K562 (cell line): ENCODE results near the gene CABP4. TPM values are rescaled to one million over a fixed set of nuclear protein-coding genes. Genes with fewer than 3 reads are reported as not detected.

Source experiments
- KHSRP ChIP-seq: fragments of 450-650 bp; IDR thresholded peaks from 2 replicates; pipeline ENCODE4 v1.6.1; 2017
- KLF6 ChIP-seq: fragments of 250-450 bp; sonication (Bioruptor Pico); IDR thresholded peaks from 2 replicates; pipeline ENCODE4 v1.4.0; 2020; ENCODE audit warnings: mild to moderate bottlenecking, moderate library complexity, borderline replicate concordance
- LARP7 ChIP-seq: fragments of 450-650 bp; IDR thresholded peaks from 2 replicates; pipeline ENCODE4 v1.6.1; 2016
- MCM3 ChIP-seq: fragments of 450-650 bp; IDR thresholded peaks from 2 replicates; pipeline ENCODE4 v1.6.1; 2016
- NONO ChIP-seq, 2 experiments: fragments of 200-400 bp in 1 of 2; fragments of 450-650 bp in 1 of 2; formaldehyde crosslinking in 1 of 2; IDR thresholded peaks; 2 replicates each; pipeline ENCODE4 v1.6.1; 2017; ENCODE audit warnings: low read depth in 2 of 2, mild to moderate bottlenecking in 2 of 2, moderate library complexity in 2 of 2, low read length in 1 of 2
- NR2C1 ChIP-seq, 2 experiments: fragments of 450-650 bp; IDR thresholded peaks; 2 replicates each; pipeline ENCODE4 v1.6.1; 2017; ENCODE audit warnings: mild to moderate bottlenecking in 2 of 2, antibody characterized with exemption in 1 of 2, inconsistent platforms in 1 of 2, missing compliant biosample characterization in 1 of 2, missing genetic modification characterization in 1 of 2
- RUNX1 ChIP-seq: sonication (generic); IDR thresholded peaks from 2 replicates; pipeline ENCODE4 v1.6.1; 2016; ENCODE audit warnings: antibody characterized with exemption, low read depth
- YY1 ChIP-seq, 3 experiments: IDR thresholded peaks; 2 replicates each; pipeline ENCODE4 v1.6.1; 2011; ENCODE audit warnings: low read length in 2 of 3, mild to moderate bottlenecking in 2 of 3, moderate library complexity in 2 of 3, borderline replicate concordance in 1 of 3, control low read depth in 1 of 3, low read depth in 1 of 3; ENCODE audit not compliant: insufficient read depth in 3 of 3, insufficient replicate concordance in 2 of 3, control insufficient read depth in 1 of 3, insufficient read length in 1 of 3; ENCODE audit errors: extremely low read depth in 1 of 3
- ZKSCAN3 ChIP-seq: fragments of 250-450 bp; sonication (Bioruptor Pico); IDR thresholded peaks from 2 replicates; pipeline ENCODE4 v1.4.0; 2020
- ZNF212 ChIP-seq: fragments of 450-650 bp; formaldehyde crosslinking; IDR thresholded peaks from 2 replicates; pipeline ENCODE4 v1.4.0; 2020; ENCODE audit warnings: mild to moderate bottlenecking
- polyA plus RNA-seq, 8 experiments: library from polyadenylated mRNA; depleted of rRNA in 4 of 8; stranded (reverse) in 5 of 8; unstranded in 3 of 8; fragments of >200 nt; fragmentation: Nextera tagmentation in 2 of 8; fragmentation: Illumina TruSeq in 1 of 8; extraction: Ambion mirVana in 2 of 8; extraction: Trizol in 1 of 8; gene quantifications; 2 replicates each; pipeline versions ENCODE4 v1.2.1 to v1.2.3, GENCODE V29; 2011 to 2014; ENCODE audit warnings: inconsistent platforms in 1 of 8, missing spikeins in 1 of 8
- total RNA-seq, 7 experiments: library from RNA; depleted of rRNA in 6 of 7; stranded (reverse); fragments of >200 nt in 6 of 7; fragmentation: Illumina TruSeq in 2 of 7; extraction: Trizol in 2 of 7; gene quantifications; 2 replicates each; pipeline versions ENCODE4 v1.2.1 to v1.2.3, GENCODE V29; 2011 to 2021; ENCODE audit warnings: low replicate concordance in 1 of 7
- TF ChIP-seq, protein P1 (sequence below): fragments of 250-450 bp; sonication (Bioruptor Pico); IDR thresholded peaks from 2 replicates; pipeline ENCODE4 v1.4.0; 2020; ENCODE audit warnings: borderline replicate concordance
- TF ChIP-seq, protein P2 (sequence below): sonication (generic); formaldehyde crosslinking; IDR thresholded peaks from 2 replicates; pipeline ENCODE4 v1.4.0; 2020; ENCODE audit warnings: mild to moderate bottlenecking, missing genetic modification reagents
- TF ChIP-seq, protein P3 (sequence below): sonication (generic); formaldehyde crosslinking; IDR thresholded peaks from 2 replicates; pipeline ENCODE4 v1.9.0; 2022; ENCODE audit warnings: mild to moderate bottlenecking, missing genetic modification reagents
- TF ChIP-seq, protein P4 (sequence below): fragments of 250-450 bp; sonication (Bioruptor Pico); IDR thresholded peaks from 2 replicates; pipeline ENCODE4 v1.4.0; 2020
- TF ChIP-seq, protein P5 (sequence below): IDR thresholded peaks from 2 replicates; pipeline ENCODE4 v1.6.1; 2014; ENCODE audit warnings: antibody characterized with exemption

CABP4 gene
- total and polyA plus RNA-seq, 9 of the 15 experiments (the other 6 are each of a cell fraction or from before 2014, with no cell fraction given), result 0.11 TPM; not detected in 8

DNA sequence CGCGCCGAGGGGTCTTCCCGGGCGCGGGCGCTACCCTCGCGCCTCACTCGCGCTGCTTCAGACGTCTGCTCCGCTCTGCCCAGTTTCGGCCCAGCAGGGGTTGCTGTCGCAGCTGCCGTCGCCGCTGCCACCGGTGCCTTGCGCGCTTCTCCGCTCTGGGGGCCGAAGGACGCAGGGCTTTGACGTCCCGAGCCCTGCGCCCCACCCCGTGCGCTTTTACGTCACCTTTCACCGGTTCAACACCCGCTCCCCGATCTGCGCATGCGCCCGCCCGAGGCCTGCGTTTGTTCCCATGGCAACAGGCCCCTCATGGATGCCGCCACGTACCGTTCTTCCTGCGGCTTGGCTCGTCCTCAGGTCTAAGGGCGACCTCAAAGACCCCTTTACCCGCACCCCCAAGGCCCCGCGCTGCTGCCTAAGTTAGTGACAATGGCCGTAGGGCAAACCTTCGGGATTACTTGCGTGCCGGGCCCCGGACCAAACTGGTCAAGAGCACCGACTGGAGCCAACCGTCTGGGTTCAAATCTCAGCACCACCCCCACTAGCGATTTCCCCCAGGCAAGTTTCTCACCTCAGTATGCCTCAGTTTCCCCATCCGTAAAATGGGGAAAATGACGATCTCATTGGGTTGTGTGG, 53.5 kb downstream of the CABP4 start (continued):
- TF ChIP-seq, protein P1, sequence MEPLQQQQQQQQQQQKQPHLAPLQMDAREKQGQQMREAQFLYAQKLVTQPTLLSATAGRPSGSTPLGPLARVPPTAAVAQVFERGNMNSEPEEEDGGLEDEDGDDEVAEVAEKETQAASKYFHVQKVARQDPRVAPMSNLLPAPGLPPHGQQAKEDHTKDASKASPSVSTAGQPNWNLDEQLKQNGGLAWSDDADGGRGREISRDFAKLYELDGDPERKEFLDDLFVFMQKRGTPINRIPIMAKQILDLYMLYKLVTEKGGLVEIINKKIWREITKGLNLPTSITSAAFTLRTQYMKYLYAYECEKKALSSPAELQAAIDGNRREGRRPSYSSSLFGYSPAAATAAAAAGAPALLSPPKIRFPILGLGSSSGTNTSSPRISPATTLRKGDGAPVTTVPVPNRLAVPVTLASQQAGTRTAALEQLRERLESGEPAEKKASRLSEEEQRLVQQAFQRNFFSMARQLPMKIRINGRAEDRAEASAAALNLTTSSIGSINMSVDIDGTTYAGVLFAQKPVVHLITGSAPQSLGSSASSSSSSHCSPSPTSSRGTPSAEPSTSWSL (CRISPR knock-in tag), result no peak
- TF ChIP-seq RUNX1 (no peak), NR2C1 (IDR thresholded peaks at IDR 0.05) (no peak), NR2C1 (tag; IDR thresholded peaks at IDR 0.05) (peak; percentile 63), ZKSCAN3 (CRISPR knock-in tag) (no peak), LARP7 (no peak), YY1 (IDR thresholded peaks at IDR 0.05; ENCODE audit: borderline replicate concordance in 1 of 3, control insufficient read depth in 1 of 3, extremely low read depth in 1 of 3, insufficient read depth in 3 of 3, insufficient read length in 1 of 3, insufficient replicate concordance in 2 of 3, low read depth in 1 of 3, low read length in 2 of 3) (peak in 2 of 3 experiments; percentile 64 to 69), KLF6 (CRISPR knock-in tag) (0 out of 2 replicates have a peak, but pooled peaks have one; percentile 41), MCM3 (no peak), KHSRP (peak; percentile 76), NONO (IDR thresholded peaks at IDR 0.05; ENCODE audit: low read depth in 2 of 2, low read length in 1 of 2) (peak in 1 of 2 experiments; percentile 52; a peak in 1 of 4 replicates), ZNF212 (CRISPR knock-in tag) (0 out of 2 replicates have a peak, but pooled peaks have one; percentile 11)
- TF ChIP-seq, protein P2, sequence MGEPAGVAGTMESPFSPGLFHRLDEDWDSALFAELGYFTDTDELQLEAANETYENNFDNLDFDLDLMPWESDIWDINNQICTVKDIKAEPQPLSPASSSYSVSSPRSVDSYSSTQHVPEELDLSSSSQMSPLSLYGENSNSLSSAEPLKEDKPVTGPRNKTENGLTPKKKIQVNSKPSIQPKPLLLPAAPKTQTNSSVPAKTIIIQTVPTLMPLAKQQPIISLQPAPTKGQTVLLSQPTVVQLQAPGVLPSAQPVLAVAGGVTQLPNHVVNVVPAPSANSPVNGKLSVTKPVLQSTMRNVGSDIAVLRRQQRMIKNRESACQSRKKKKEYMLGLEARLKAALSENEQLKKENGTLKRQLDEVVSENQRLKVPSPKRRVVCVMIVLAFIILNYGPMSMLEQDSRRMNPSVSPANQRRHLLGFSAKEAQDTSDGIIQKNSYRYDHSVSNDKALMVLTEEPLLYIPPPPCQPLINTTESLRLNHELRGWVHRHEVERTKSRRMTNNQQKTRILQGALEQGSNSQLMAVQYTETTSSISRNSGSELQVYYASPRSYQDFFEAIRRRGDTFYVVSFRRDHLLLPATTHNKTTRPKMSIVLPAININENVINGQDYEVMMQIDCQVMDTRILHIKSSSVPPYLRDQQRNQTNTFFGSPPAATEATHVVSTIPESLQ (CRISPR knock-in tag), result peak; percentile 85; the same call in 1 of the 2 replicates
- TF ChIP-seq, protein P3, sequence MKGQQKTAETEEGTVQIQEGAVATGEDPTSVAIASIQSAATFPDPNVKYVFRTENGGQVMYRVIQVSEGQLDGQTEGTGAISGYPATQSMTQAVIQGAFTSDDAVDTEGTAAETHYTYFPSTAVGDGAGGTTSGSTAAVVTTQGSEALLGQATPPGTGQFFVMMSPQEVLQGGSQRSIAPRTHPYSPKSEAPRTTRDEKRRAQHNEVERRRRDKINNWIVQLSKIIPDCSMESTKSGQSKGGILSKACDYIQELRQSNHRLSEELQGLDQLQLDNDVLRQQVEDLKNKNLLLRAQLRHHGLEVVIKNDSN (CRISPR knock-in tag), result peak; percentile 81
- TF ChIP-seq, protein P4, sequence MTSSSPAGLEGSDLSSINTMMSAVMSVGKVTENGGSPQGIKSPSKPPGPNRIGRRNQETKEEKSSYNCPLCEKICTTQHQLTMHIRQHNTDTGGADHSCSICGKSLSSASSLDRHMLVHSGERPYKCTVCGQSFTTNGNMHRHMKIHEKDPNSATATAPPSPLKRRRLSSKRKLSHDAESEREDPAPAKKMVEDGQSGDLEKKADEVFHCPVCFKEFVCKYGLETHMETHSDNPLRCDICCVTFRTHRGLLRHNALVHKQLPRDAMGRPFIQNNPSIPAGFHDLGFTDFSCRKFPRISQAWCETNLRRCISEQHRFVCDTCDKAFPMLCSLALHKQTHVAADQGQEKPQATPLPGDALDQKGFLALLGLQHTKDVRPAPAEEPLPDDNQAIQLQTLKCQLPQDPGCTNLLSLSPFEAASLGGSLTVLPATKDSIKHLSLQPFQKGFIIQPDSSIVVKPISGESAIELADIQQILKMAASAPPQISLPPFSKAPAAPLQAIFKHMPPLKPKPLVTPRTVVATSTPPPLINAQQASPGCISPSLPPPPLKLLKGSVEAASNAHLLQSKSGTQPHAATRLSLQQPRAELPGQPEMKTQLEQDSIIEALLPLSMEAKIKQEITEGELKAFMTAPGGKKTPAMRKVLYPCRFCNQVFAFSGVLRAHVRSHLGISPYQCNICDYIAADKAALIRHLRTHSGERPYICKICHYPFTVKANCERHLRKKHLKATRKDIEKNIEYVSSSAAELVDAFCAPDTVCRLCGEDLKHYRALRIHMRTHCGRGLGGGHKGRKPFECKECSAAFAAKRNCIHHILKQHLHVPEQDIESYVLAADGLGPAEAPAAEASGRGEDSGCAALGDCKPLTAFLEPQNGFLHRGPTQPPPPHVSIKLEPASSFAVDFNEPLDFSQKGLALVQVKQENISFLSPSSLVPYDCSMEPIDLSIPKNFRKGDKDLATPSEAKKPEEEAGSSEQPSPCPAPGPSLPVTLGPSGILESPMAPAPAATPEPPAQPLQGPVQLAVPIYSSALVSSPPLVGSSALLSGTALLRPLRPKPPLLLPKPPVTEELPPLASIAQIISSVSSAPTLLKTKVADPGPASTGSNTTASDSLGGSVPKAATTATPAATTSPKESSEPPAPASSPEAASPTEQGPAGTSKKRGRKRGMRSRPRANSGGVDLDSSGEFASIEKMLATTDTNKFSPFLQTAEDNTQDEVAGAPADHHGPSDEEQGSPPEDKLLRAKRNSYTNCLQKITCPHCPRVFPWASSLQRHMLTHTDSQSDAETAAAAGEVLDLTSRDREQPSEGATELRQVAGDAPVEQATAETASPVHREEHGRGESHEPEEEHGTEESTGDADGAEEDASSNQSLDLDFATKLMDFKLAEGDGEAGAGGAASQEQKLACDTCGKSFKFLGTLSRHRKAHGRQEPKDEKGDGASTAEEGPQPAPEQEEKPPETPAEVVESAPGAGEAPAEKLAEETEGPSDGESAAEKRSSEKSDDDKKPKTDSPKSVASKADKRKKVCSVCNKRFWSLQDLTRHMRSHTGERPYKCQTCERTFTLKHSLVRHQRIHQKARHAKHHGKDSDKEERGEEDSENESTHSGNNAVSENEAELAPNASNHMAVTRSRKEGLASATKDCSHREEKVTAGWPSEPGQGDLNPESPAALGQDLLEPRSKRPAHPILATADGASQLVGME (CRISPR knock-in tag), result 0 out of 2 replicates have a peak, but pooled peaks have one; percentile 61
- TF ChIP-seq, protein P5, sequence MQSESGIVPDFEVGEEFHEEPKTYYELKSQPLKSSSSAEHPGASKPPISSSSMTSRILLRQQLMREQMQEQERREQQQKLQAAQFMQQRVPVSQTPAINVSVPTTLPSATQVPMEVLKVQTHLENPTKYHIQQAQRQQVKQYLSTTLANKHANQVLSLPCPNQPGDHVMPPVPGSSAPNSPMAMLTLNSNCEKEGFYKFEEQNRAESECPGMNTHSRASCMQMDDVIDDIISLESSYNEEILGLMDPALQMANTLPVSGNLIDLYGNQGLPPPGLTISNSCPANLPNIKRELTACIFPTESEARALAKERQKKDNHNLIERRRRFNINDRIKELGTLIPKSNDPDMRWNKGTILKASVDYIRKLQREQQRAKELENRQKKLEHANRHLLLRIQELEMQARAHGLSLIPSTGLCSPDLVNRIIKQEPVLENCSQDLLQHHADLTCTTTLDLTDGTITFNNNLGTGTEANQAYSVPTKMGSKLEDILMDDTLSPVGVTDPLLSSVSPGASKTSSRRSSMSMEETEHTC, result peak; percentile 58; the same call in 1 of the 2 replicates
